Measurements from ENCODE around the gene PLA2G6. TPM values are rescaled to one million over a fixed set of nuclear protein-coding genes. Genes with fewer than 3 reads are reported as not detected.
A peak's percentile ranks its signal among the peaks of the same experiment; 100 is the strongest.

The PLA2G6 gene
- total RNA-seq, 2 donors from 2014 or later = 60.6 to 60.7 TPM

- no peak for TF ChIP-seq CTCF (conservative IDR thresholded peaks at IDR 0.05)
- Histone ChIP-seq H3K27ac (ENCODE audit: low read depth, low read length) (no peak overlapping the region), H3K9ac (ENCODE audit: extremely low read depth, low read length, poor library complexity, severe bottlenecking) (no peak overlapping the region), H3K4me1 (ENCODE audit: control insufficient read depth, insufficient read depth, low read length) (no peaks in the 10 kb centered on the region), H3K9me3 (ENCODE audit: control insufficient read depth, low read length) (no peaks in the 10 kb centered on the region), H3K4me3 (ENCODE audit: low read length) (no peak overlapping the region), H3K27me3 (ENCODE audit: control insufficient read depth, insufficient read depth, low read length, poor library complexity, severe bottlenecking) (no peaks in the 10 kb centered on the region), H3K36me3 (ENCODE audit: control insufficient read depth, insufficient read depth, low read length) (no peaks in the 10 kb centered on the region)
- no peaks in the 10 kb centered on the region for H3K9me3 Mint-ChIP-seq
- H3K4me3 Mint-ChIP-seq = no peak overlapping the region
- peaks cover 4% of the 10 kb centered on the region for H3K36me3 Mint-ChIP-seq (ENCODE audit: low read depth)
- peaks cover 12% of the 10 kb centered on the region for H3K4me1 Mint-ChIP-seq
- DNase-seq = no peak
- H3K27ac Mint-ChIP-seq = no peak overlapping the region
- 93 to 97% methylated on average over 3 to 4 of the region's 4 CpGs for WGBS, 2 experiments (ENCODE audit: insufficient coverage in 1 of 2, insufficient read length in 1 of 2)
- no peaks in the 10 kb centered on the region for H3K27me3 Mint-ChIP-seq (ENCODE audit: insufficient read depth)
Measured at GRCh38 chr22:38173641-38173906, 8.1 kb downstream of the PLA2G6 start.

GRCh38 chr22:38172832-38173640 is 8.6 kb downstream of the PLA2G6 start:
- H3K27me3 ChIP-seq (ENCODE audit: control insufficient read depth, insufficient read depth, low read length, poor library complexity, severe bottlenecking) = no peaks in the 10 kb centered on the region
- no peaks in the 10 kb centered on the region for H3K4me1 ChIP-seq (ENCODE audit: control insufficient read depth, insufficient read depth, low read length)
- peaks cover 11% of the 10 kb centered on the region for H3K4me1 Mint-ChIP-seq
- no peak overlapping the region for H3K27ac ChIP-seq (ENCODE audit: low read depth, low read length)
- H3K27ac Mint-ChIP-seq = peak overlapping the region; percentile 48
- H3K9ac ChIP-seq (ENCODE audit: extremely low read depth, low read length, poor library complexity, severe bottlenecking) = no peak overlapping the region
- H3K9me3 Mint-ChIP-seq = no peaks in the 10 kb centered on the region
- no peak for TF ChIP-seq CTCF (conservative IDR thresholded peaks at IDR 0.05)
- H3K36me3 ChIP-seq (ENCODE audit: control insufficient read depth, insufficient read depth, low read length) = no peaks in the 10 kb centered on the region
- no peak overlapping the region for H3K4me3 ChIP-seq (ENCODE audit: low read length)
- DNase-seq = no peak
- H3K36me3 Mint-ChIP-seq (ENCODE audit: low read depth) = peaks cover 5% of the 10 kb centered on the region
- H3K9me3 ChIP-seq (ENCODE audit: control insufficient read depth, low read length) = no peaks in the 10 kb centered on the region
- no peaks in the 10 kb centered on the region for H3K27me3 Mint-ChIP-seq (ENCODE audit: insufficient read depth)
- 90 to 91% methylated on average over 6 to 16 of the region's 16 CpGs for WGBS, 2 experiments (ENCODE audit: insufficient coverage in 1 of 2, insufficient read length in 1 of 2)
- H3K4me3 Mint-ChIP-seq = no peak overlapping the region

- H3K9ac ChIP-seq (ENCODE audit: extremely low read depth, low read length, poor library complexity, severe bottlenecking) = no peak overlapping the region
- no peak overlapping the region for H3K27ac Mint-ChIP-seq
- H3K9me3 ChIP-seq (ENCODE audit: control insufficient read depth, low read length) = no peaks in the 10 kb centered on the region
- H3K36me3 Mint-ChIP-seq (ENCODE audit: low read depth) = peaks cover 13% of the 10 kb centered on the region
- DNase-seq = no peak
- 89 to 91% methylated on average over 8 to 16 of the region's 16 CpGs for WGBS, 2 experiments (ENCODE audit: insufficient coverage in 1 of 2, insufficient read length in 1 of 2)
- H3K27me3 ChIP-seq (ENCODE audit: control insufficient read depth, insufficient read depth, low read length, poor library complexity, severe bottlenecking) = no peaks in the 10 kb centered on the region
- peaks cover 5% of the 10 kb centered on the region for H3K4me1 Mint-ChIP-seq
- TF ChIP-seq CTCF (conservative IDR thresholded peaks at IDR 0.05) = no peak
- no peaks in the 10 kb centered on the region for H3K9me3 Mint-ChIP-seq
- H3K4me3 ChIP-seq (ENCODE audit: low read length) = no peak overlapping the region
- no peaks in the 10 kb centered on the region for H3K27me3 Mint-ChIP-seq (ENCODE audit: insufficient read depth)
- H3K27ac ChIP-seq (ENCODE audit: low read depth, low read length) = no peak overlapping the region
- no peak overlapping the region for H3K4me3 Mint-ChIP-seq
- H3K4me1 ChIP-seq (ENCODE audit: control insufficient read depth, insufficient read depth, low read length) = no peaks in the 10 kb centered on the region
- no peaks in the 10 kb centered on the region for H3K36me3 ChIP-seq (ENCODE audit: control insufficient read depth, insufficient read depth, low read length)
Measured at GRCh38 chr22:38171927-38172831, 9.5 kb downstream of the PLA2G6 start.
